H1 (cell line): ENCODE data around the gene TBC1D3B. TPM values are rescaled to one million over a fixed set of nuclear protein-coding genes. Genes with fewer than 3 reads are reported as not detected.

Experiments used
- CTCF ChIA-PET: fragments of 300-600 bp; sonication (Branson Sonifier 250); formaldehyde crosslinking; loops from one replicate; lab custom pipeline; 2021; ENCODE audit not compliant: partially characterized antibody; lab: Charles Lee
- POLR2A ChIA-PET: fragments of 300-600 bp; sonication (Branson Sonifier 250); formaldehyde crosslinking; loops from one replicate; lab custom pipeline; 2021; ENCODE audit warnings: inconsistent platforms; ENCODE audit not compliant: partially characterized antibody; lab: Charles Lee
- DNase-seq, 2 experiments: peaks; one replicate each; pipeline versions ENCODE4 v3.0.0 to v3.0.0-alpha.2; 2010 to 2022; ENCODE audit warnings: low spot score in 2 of 2, low read depth in 1 of 2, mixed read lengths in 1 of 2
- FAIRE-seq: peaks from 2 replicates; lab custom pipeline; 2011; peaks lifted over from hg19 to GRCh38; lab: Jason Lieb, UNC
- H2AFZ ChIP-seq: 2 replicates; pipeline ENCODE4 v1.8.1; 2012; ENCODE audit warnings: low read length, inconsistent platforms
- H2AK5ac ChIP-seq: 2 replicates; pipeline ENCODE4 v1.6.1; 2013; ENCODE audit warnings: low read depth, low read length
- H2BK120ac ChIP-seq: replicated peaks from 2 replicates; pipeline ENCODE3; 2013; ENCODE audit warnings: low read depth, low read length, inconsistent platforms
- H2BK12ac ChIP-seq: 2 replicates; pipeline ENCODE4 v1.6.1; 2013; ENCODE audit warnings: low read depth, low read length
- H2BK15ac ChIP-seq: 2 replicates; pipeline ENCODE4 v1.6.1; 2013; ENCODE audit warnings: low read length
- H2BK20ac ChIP-seq: 2 replicates; pipeline ENCODE4 v1.6.1; 2013; ENCODE audit warnings: low read length
- H2BK5ac ChIP-seq: 2 replicates; pipeline ENCODE4 v1.6.1; 2013; ENCODE audit warnings: low read depth, low read length
- H3K14ac ChIP-seq: 2 replicates; pipeline ENCODE4 v1.6.1; 2013; ENCODE audit warnings: inconsistent platforms; ENCODE audit not compliant: insufficient read length
- H3K18ac ChIP-seq: 2 replicates; pipeline ENCODE4 v1.6.1; 2013; ENCODE audit warnings: low read length; ENCODE audit errors: extremely low read depth
- H3K23ac ChIP-seq: 2 replicates; pipeline ENCODE4 v1.6.1; 2013; ENCODE audit warnings: inconsistent platforms; ENCODE audit not compliant: insufficient read length
- H3K23me2 ChIP-seq: 2 replicates; pipeline ENCODE4 v1.6.1; 2013; ENCODE audit warnings: low read depth, low read length
- H3K27ac ChIP-seq: 2 replicates; pipeline ENCODE4 v1.6.1; 2011; ENCODE audit warnings: low read depth, low read length, inconsistent platforms
- H3K27me3 ChIP-seq, 4 experiments: replicated peaks in 1 of 4; 1 replicate in 1 of 4; 2 replicates in 3 of 4; pipeline versions ENCODE4 v1.6.1 to v1.8.1; 2011 to 2013; ENCODE audit warnings: low read length in 3 of 4, mild to moderate bottlenecking in 3 of 4, inconsistent platforms in 2 of 4, mixed read lengths in 2 of 4, moderate library complexity in 1 of 4; ENCODE audit not compliant: control insufficient read depth in 3 of 4, insufficient read depth in 3 of 4; ENCODE audit errors: extremely low read depth in 1 of 4
- H3K36me3 ChIP-seq, 4 experiments: 2 replicates each; pipeline versions ENCODE4 v1.6.1 to v1.8.1; 2011 to 2013; ENCODE audit warnings: mild to moderate bottlenecking in 4 of 4, low read length in 3 of 4, moderate library complexity in 2 of 4, control low read depth in 1 of 4, inconsistent platforms in 1 of 4; ENCODE audit not compliant: insufficient read depth in 4 of 4, control insufficient read depth in 2 of 4
- H3K4ac ChIP-seq: replicated peaks from 2 replicates; pipeline ENCODE3; 2013; ENCODE audit warnings: low read length, low read depth, mixed read lengths, inconsistent platforms; ENCODE audit not compliant: insufficient read length
- H3K4me1 ChIP-seq, 4 experiments: replicated peaks in 1 of 4; 1 replicate in 1 of 4; 2 replicates in 3 of 4; pipeline versions ENCODE4 v1.6.1 to v1.8.1; 2011 to 2013; ENCODE audit warnings: low read length in 3 of 4, inconsistent platforms in 2 of 4, mixed read lengths in 1 of 4; ENCODE audit not compliant: insufficient read depth in 4 of 4, control insufficient read depth in 3 of 4
- H3K4me2 ChIP-seq, 2 experiments: 2 replicates each; pipeline versions ENCODE4 v1.6.1 to v1.8.1; 2011 to 2013; ENCODE audit warnings: low read depth in 2 of 2, low read length in 2 of 2, control low read depth in 1 of 2, inconsistent platforms in 1 of 2, mild to moderate bottlenecking in 1 of 2; ENCODE audit not compliant: insufficient read depth in 1 of 2
- H3K4me3 ChIP-seq, 4 experiments: fragments of 200-600, 300-600 bp in 1 of 4; sonication (generic), shearing (Covaris generic), sonication (Bioruptor Twin) in 1 of 4; 2 replicates each; pipeline versions ENCODE4 v1.5.1 to v1.8.1; 2011 to 2016; ENCODE audit warnings: low read length in 4 of 4, low read depth in 3 of 4, control low read depth in 2 of 4, inconsistent platforms in 2 of 4, mild to moderate bottlenecking in 2 of 4, mixed read lengths in 1 of 4, moderate library complexity in 1 of 4; ENCODE audit not compliant: insufficient read depth in 2 of 4; ENCODE audit errors: extremely low read depth in 1 of 4
- H3K56ac ChIP-seq: replicated peaks from 2 replicates; pipeline ENCODE3; 2013; ENCODE audit warnings: low read depth, mild to moderate bottlenecking, mixed read lengths, low read length, inconsistent platforms; ENCODE audit not compliant: insufficient read length
- H3K79me1 ChIP-seq: 2 replicates; pipeline ENCODE4 v1.6.1; 2013; ENCODE audit warnings: low read depth, low read length, control low read depth
- H3K79me2 ChIP-seq, 2 experiments: 2 replicates each; pipeline versions ENCODE4 v1.6.1 to v1.8.1; 2012 to 2013; ENCODE audit warnings: low read length in 2 of 2, mild to moderate bottlenecking in 2 of 2, inconsistent platforms in 1 of 2; ENCODE audit not compliant: insufficient read depth in 2 of 2, control insufficient read depth in 1 of 2
- H3K9ac ChIP-seq, 4 experiments: replicated peaks in 1 of 4; 1 replicate in 1 of 4; 2 replicates in 3 of 4; pipeline versions ENCODE4 v1.6.1 to v1.8.1; 2011 to 2013; ENCODE audit warnings: low read depth in 3 of 4, low read length in 3 of 4, control low read depth in 2 of 4, mild to moderate bottlenecking in 2 of 4, moderate library complexity in 2 of 4, inconsistent platforms in 1 of 4; ENCODE audit errors: extremely low read depth in 1 of 4
- H3K9me3 ChIP-seq, 2 experiments: 2 replicates each; pipeline versions ENCODE4 v1.6.1 to v1.8.1; 2012 to 2013; ENCODE audit warnings: mild to moderate bottlenecking in 2 of 2, moderate library complexity in 2 of 2, control low read depth in 1 of 2, inconsistent platforms in 1 of 2, low read depth in 1 of 2, low read length in 1 of 2, mixed read lengths in 1 of 2; ENCODE audit not compliant: insufficient read depth in 2 of 2
- H4K20me1 ChIP-seq, 2 experiments: replicated peaks in 1 of 2; 2 replicates each; pipeline versions ENCODE3 to v1.8.1; 2011 to 2013; ENCODE audit warnings: inconsistent platforms in 2 of 2, low read length in 2 of 2, mild to moderate bottlenecking in 1 of 2; ENCODE audit not compliant: insufficient read depth in 2 of 2, control insufficient read depth in 1 of 2
- H4K5ac ChIP-seq: 2 replicates; pipeline ENCODE4 v1.6.1; 2013; ENCODE audit warnings: low read length, low read depth, mixed read lengths, inconsistent platforms; ENCODE audit not compliant: insufficient read length
- H4K8ac ChIP-seq: 2 replicates; pipeline ENCODE4 v1.8.0; 2013; ENCODE audit warnings: mild to moderate bottlenecking, moderate library complexity, low read length, inconsistent platforms; ENCODE audit not compliant: insufficient read depth; ENCODE audit errors: extremely low read depth
- H4K91ac ChIP-seq: replicated peaks from 2 replicates; pipeline ENCODE3; 2013; ENCODE audit warnings: low read length, mixed read lengths, inconsistent platforms; ENCODE audit not compliant: insufficient read length
- CBX5 ChIP-seq: fragments of 300-800, 300-1000 bp; sonication (generic); IDR thresholded peaks from 2 replicates; pipeline ENCODE4 v1.7.1; 2016; ENCODE audit warnings: antibody characterized with exemption, low read length, low read depth
- CBX8 ChIP-seq: fragments of 300-800, 300-1000 bp; sonication (generic); IDR thresholded peaks from 2 replicates; pipeline ENCODE4 v1.7.1; 2016; ENCODE audit warnings: low read depth, low read length, borderline replicate concordance
- EGR1 ChIP-seq: IDR thresholded peaks from 2 replicates; pipeline ENCODE4 v1.6.1; 2011; ENCODE audit warnings: low read depth, low read length, borderline replicate concordance
- GTF2F1 ChIP-seq: IDR thresholded peaks from 2 replicates; pipeline ENCODE4 v1.6.1; 2012; ENCODE audit warnings: low read depth, low read length, improper control_type of control experiment, borderline replicate concordance
- HDAC2 ChIP-seq, 2 experiments: fragments of 300-600 bp in 1 of 2; sonication (generic) in 1 of 2; IDR thresholded peaks; 2 replicates each; pipeline ENCODE4 v1.6.1; 2011 to 2012; ENCODE audit warnings: low read depth in 2 of 2, low read length in 2 of 2, mild to moderate bottlenecking in 2 of 2, moderate library complexity in 2 of 2, borderline replicate concordance in 1 of 2, inconsistent platforms in 1 of 2
- SIN3A ChIP-seq, 2 experiments: IDR thresholded peaks in 1 of 2; conservative IDR thresholded peaks in 1 of 2; 2 replicates each; pipeline ENCODE4 v1.6.1; 2011 to 2012; ENCODE audit warnings: low read length in 2 of 2, improper control_type of control experiment in 1 of 2, low read depth in 1 of 2, mild to moderate bottlenecking in 1 of 2
- SIRT6 ChIP-seq: IDR thresholded peaks from one replicate; pipeline ENCODE4 v1.7.1; 2012; ENCODE audit warnings: low read length, inconsistent platforms
- SP4 ChIP-seq: IDR thresholded peaks from 2 replicates; pipeline ENCODE4 v1.6.1; 2012; ENCODE audit warnings: low read length, inconsistent platforms
- WGBS, 2 experiments: shearing (Covaris generic) in 1 of 2; methylation state at CpG; one replicate each; pipeline versions ENCODE4 v1.1.6 to v1.1.7; 2013 to 2015; ENCODE audit warnings: low lambda C conversion rate in 2 of 2, mixed read lengths in 2 of 2, inconsistent platforms in 1 of 2, low coverage in 1 of 2, missing lambda C conversion rate in 1 of 2; ENCODE audit not compliant: insufficient replicate concordance in 2 of 2, insufficient coverage in 1 of 2, insufficient read length in 1 of 2; ENCODE audit errors: extremely low coverage in 1 of 2, missing lambda C conversion rate in 1 of 2; 5-methylcytosine and 5-hydroxymethylcytosine counted together
- polyA plus RNA-seq, 7 experiments: library from polyadenylated mRNA; depleted of rRNA in 3 of 7; stranded (reverse) in 5 of 7; unstranded in 2 of 7; fragments of >200 nt in 5 of 7; fragments of 200-250 nt in 2 of 7; gene quantifications; 1 replicate in 5 of 7; 2 replicates in 1 of 7; 4 replicates in 1 of 7; pipeline versions ENCODE4 v1.2.1 to v1.2.3, GENCODE V29; 2011 to 2013; ENCODE audit warnings: missing spikeins in 2 of 7, mixed read lengths in 2 of 7
- total RNA-seq: library from RNA; stranded (reverse); fragmentation: NEBNext Ultra II Directional; extraction: Animal tissue kit (Norgen Biotek cat#: 25700); gene quantifications from 2 replicates; pipeline ENCODE4 v1.2.1, GENCODE V29; 2021
- TF ChIP-seq, protein P1 (sequence below): IDR thresholded peaks from 2 replicates; pipeline ENCODE4 v1.6.1; 2012; ENCODE audit warnings: inconsistent platforms
- TF ChIP-seq, protein P2 (sequence below): IDR thresholded peaks from 2 replicates; pipeline ENCODE4 v1.6.1; 2012; ENCODE audit warnings: inconsistent platforms

Gene TBC1D3B
- total and polyA plus RNA-seq, 2 of the 8 experiments (the other 6 are each of a cell fraction or from before 2014, with no cell fraction given) = 0.54 to 6.2 TPM

- H3K9ac ChIP-seq = no peak overlapping the region
- H3K79me1 ChIP-seq = no peaks in the 10 kb centered on the region
- H3K27me3 ChIP-seq = no peaks in the 10 kb centered on the region
- no peak overlapping the region for H3K23ac ChIP-seq
- no peak overlapping the region for H2BK5ac ChIP-seq
- no peak overlapping the region for H4K91ac ChIP-seq
- no peak overlapping the region for H2AFZ ChIP-seq
- H3K27ac ChIP-seq = no peak overlapping the region
- no peak overlapping the region for H3K56ac ChIP-seq
- H2BK20ac ChIP-seq = no peak overlapping the region
- no peak overlapping the region for H4K8ac ChIP-seq
- no peak overlapping the region for H2BK120ac ChIP-seq
- no peaks in the 10 kb centered on the region for H3K4me1 ChIP-seq
- no peak overlapping the region for H3K4me3 ChIP-seq
- H3K36me3 ChIP-seq = no peaks in the 10 kb centered on the region
- no peak overlapping the region for H3K14ac ChIP-seq
- H2BK15ac ChIP-seq = no peak overlapping the region
- H4K20me1 ChIP-seq = no peaks in the 10 kb centered on the region
- no peak overlapping the region for H3K18ac ChIP-seq
- TF ChIP-seq SIN3A (conservative IDR thresholded peaks at IDR 0.05 in 1 of 2, IDR thresholded peaks at IDR 0.05 in 1 of 2; ENCODE audit: low read depth in 1 of 2, low read length in 2 of 2) (no peak), SIRT6 (no peak), HDAC2 (IDR thresholded peaks at IDR 0.05; ENCODE audit: borderline replicate concordance in 1 of 2, low read depth in 2 of 2, low read length in 2 of 2) (no peak), EGR1 (no peak), CBX8 (no peak), SP4 (no peak), GTF2F1 (no peak), CBX5 (no peak)
- TF ChIP-seq, protein P1, sequence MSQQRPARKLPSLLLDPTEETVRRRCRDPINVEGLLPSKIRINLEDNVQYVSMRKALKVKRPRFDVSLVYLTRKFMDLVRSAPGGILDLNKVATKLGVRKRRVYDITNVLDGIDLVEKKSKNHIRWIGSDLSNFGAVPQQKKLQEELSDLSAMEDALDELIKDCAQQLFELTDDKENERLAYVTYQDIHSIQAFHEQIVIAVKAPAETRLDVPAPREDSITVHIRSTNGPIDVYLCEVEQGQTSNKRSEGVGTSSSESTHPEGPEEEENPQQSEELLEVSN = no peak
- TF ChIP-seq, protein P2, sequence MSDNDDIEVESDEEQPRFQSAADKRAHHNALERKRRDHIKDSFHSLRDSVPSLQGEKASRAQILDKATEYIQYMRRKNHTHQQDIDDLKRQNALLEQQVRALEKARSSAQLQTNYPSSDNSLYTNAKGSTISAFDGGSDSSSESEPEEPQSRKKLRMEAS = no peak
- no peak overlapping the region for H2AK5ac ChIP-seq
- H4K5ac ChIP-seq = no peak overlapping the region
- ChIA-PET CTCF (interaction anchor here (0.6 kb wide), 1 partner anchor 348 kb away, joined by 3 read pairs; no protein-coding TSS in a partner anchor), POLR2A (no interaction called here)
- H3K9me3 ChIP-seq = no peaks in the 10 kb centered on the region
- FAIRE-seq = no peak
- H3K4me2 ChIP-seq = no peak overlapping the region
- no peak for DNase-seq
- no peak overlapping the region for H2BK12ac ChIP-seq
- no peak overlapping the region for H3K4ac ChIP-seq
- no peaks in the 10 kb centered on the region for H3K79me2 ChIP-seq
- H3K23me2 ChIP-seq = no peaks in the 10 kb centered on the region
- 91% methylated on average over 8 of the region's 8 CpGs; no CpG with 5 or more reads in 1 of the 2 experiments for WGBS, 2 experiments
These were observed 23.8 kb downstream of the TBC1D3B start for GRCh38 chr17:36152639-36153120.
